DND-41 (cell line): Measurements from ENCODE around the gene DSCAM.

Experiments used
- EZH2 ChIP-seq: IDR thresholded peaks from 3 replicates; pipeline ENCODE4 v1.6.1; 2012; ENCODE audit warnings: borderline replicate concordance, low read depth, mild to moderate bottlenecking, moderate library complexity, low read length, inconsistent platforms; ENCODE audit not compliant: severe bottlenecking
- TF ChIP-seq, protein P1 (sequence below): IDR thresholded peaks from 2 replicates; pipeline ENCODE4 v1.5.1; 2012; ENCODE audit warnings: borderline replicate concordance, low read length, moderate library complexity, mild to moderate bottlenecking; ENCODE audit not compliant: poor library complexity, severe bottlenecking; ENCODE audit errors: extremely low read depth

DNA sequence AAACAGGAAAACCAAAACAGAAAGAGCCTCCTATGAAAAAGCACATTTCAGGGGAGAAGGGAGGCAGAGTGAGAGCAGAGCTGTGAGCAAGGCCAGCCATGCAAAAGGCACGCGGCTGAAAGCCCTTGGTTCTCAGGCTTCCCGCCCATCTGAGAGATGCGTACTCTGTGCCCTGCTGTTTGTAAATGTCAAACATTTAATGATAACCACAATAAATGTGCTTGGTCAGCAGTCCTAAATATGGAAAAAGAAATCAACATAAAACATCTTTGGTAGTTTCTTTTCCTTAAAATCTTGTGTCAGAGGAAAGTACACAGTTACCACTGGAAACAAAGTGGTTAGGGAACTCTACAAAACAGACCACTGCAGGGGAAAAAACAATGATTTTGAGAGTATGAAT is 283.1 kb downstream of the DSCAM start:
- TF ChIP-seq, protein P1, sequence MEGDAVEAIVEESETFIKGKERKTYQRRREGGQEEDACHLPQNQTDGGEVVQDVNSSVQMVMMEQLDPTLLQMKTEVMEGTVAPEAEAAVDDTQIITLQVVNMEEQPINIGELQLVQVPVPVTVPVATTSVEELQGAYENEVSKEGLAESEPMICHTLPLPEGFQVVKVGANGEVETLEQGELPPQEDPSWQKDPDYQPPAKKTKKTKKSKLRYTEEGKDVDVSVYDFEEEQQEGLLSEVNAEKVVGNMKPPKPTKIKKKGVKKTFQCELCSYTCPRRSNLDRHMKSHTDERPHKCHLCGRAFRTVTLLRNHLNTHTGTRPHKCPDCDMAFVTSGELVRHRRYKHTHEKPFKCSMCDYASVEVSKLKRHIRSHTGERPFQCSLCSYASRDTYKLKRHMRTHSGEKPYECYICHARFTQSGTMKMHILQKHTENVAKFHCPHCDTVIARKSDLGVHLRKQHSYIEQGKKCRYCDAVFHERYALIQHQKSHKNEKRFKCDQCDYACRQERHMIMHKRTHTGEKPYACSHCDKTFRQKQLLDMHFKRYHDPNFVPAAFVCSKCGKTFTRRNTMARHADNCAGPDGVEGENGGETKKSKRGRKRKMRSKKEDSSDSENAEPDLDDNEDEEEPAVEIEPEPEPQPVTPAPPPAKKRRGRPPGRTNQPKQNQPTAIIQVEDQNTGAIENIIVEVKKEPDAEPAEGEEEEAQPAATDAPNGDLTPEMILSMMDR = no peak
- TF ChIP-seq EZH2 = no peak
